Mucosa of rectum (tissue), 2 donors: ENCODE measurements around the gene LRRC49.
A peak's percentile ranks its signal among the peaks of the same experiment; 100 is the strongest.
"Not testable (repeated sequence)": the region's sequence is repeated elsewhere in the genome, so short reads cannot be mapped to it uniquely, and the experiment has no call there.

Experiments used
- H3K27ac ChIP-seq, 2 donors: one replicate each; pipeline ENCODE4 v1.7.0; 2013; ENCODE audit warnings: inconsistent platforms in 2 of 2, low read depth in 2 of 2, low read length in 2 of 2
- H3K27me3 ChIP-seq, 2 donors: one replicate each; pipeline ENCODE4 v1.7.0; 2013; ENCODE audit warnings: low read length in 2 of 2; ENCODE audit not compliant: control insufficient read depth in 2 of 2, insufficient read depth in 2 of 2
- H3K36me3 ChIP-seq, 2 donors: one replicate each; pipeline ENCODE4 v1.7.0; 2013; ENCODE audit warnings: low read length in 2 of 2; ENCODE audit not compliant: control insufficient read depth in 2 of 2, insufficient read depth in 2 of 2
- H3K4me1 ChIP-seq, 2 donors: one replicate each; pipeline ENCODE4 v1.7.0; 2013; ENCODE audit warnings: low read length in 2 of 2, mild to moderate bottlenecking in 1 of 2; ENCODE audit not compliant: control insufficient read depth in 2 of 2, insufficient read depth in 2 of 2
- H3K4me3 ChIP-seq, 2 donors: one replicate each; pipeline ENCODE4 v1.7.0; 2013; ENCODE audit warnings: low read length in 2 of 2
- H3K9ac ChIP-seq, 2 donors: one replicate each; pipeline ENCODE4 v1.7.0; 2013; ENCODE audit warnings: low read length in 2 of 2, low read depth in 1 of 2, mild to moderate bottlenecking in 1 of 2
- H3K9me3 ChIP-seq, 2 donors: one replicate each; pipeline ENCODE4 v1.7.0; 2013; ENCODE audit warnings: low read length in 2 of 2; ENCODE audit not compliant: control insufficient read depth in 2 of 2
- donor health status: healthy.
- donor health status: Normal muscosa, but diverticular disease.

LRRC49 gene

GRCh38 chr15:70869346-70869745 lies 23.3 kb upstream of the LRRC49 start:
- H3K27ac ChIP-seq, result no peak overlapping the region
- H3K36me3 ChIP-seq, result no peaks in the 10 kb centered on the region
- H3K4me3 ChIP-seq, result no peak overlapping the region
- H3K9me3 ChIP-seq, result no peaks in the 10 kb centered on the region
- no peaks in the 10 kb centered on the region for H3K27me3 ChIP-seq
- no peak overlapping the region for H3K9ac ChIP-seq
- no peaks in the 10 kb centered on the region for H3K4me1 ChIP-seq

GRCh38 chr15:70870051-70870450 lies 22.6 kb upstream of the LRRC49 start:
- Histone ChIP-seq H3K4me3 (no peak overlapping the region), H3K27me3 (no peaks in the 10 kb centered on the region), H3K27ac (peak overlapping the region in 1 of 2 donors; percentile 27), H3K36me3 (no peaks in the 10 kb centered on the region), H3K9me3 (no peaks in the 10 kb centered on the region), H3K9ac (no peak overlapping the region), H3K4me1 (no peaks in the 10 kb centered on the region)

GRCh38 chr15:70871490-70871889 lies 21.1 kb upstream of the LRRC49 start:
- not testable (repeated sequence) for H3K27me3 ChIP-seq, H3K4me3 ChIP-seq, H3K9ac ChIP-seq, H3K36me3 ChIP-seq, H3K4me1 ChIP-seq, H3K27ac ChIP-seq, H3K9me3 ChIP-seq

GRCh38 chr15:70873232-70874054 lies 19.2 kb upstream of the LRRC49 start:
- no peak overlapping the region for H3K4me3 ChIP-seq
- H3K9me3 ChIP-seq, result no peaks in the 10 kb centered on the region
- H3K27ac ChIP-seq, result no peak overlapping the region
- H3K4me1 ChIP-seq, result no peaks in the 10 kb centered on the region
- H3K27me3 ChIP-seq, result peaks cover 0 to 3% of the 10 kb centered on the region in 2 donors
- no peak overlapping the region for H3K9ac ChIP-seq
- no peaks in the 10 kb centered on the region for H3K36me3 ChIP-seq

GRCh38 chr15:70875001-70875782 lies 17.4 kb upstream of the LRRC49 start:
- Histone ChIP-seq H3K4me1 (no peaks in the 10 kb centered on the region), H3K36me3 (no peaks in the 10 kb centered on the region), H3K9ac (no peak overlapping the region), H3K27ac (no peak overlapping the region), H3K4me3 (no peak overlapping the region), H3K27me3 (peaks cover 0 to 3% of the 10 kb centered on the region in 2 donors), H3K9me3 (no peaks in the 10 kb centered on the region)

- no peaks in the 10 kb centered on the region for H3K36me3 ChIP-seq
- H3K27me3 ChIP-seq, result peaks cover 0 to 3% of the 10 kb centered on the region in 2 donors
- H3K27ac ChIP-seq, result no peak overlapping the region
- H3K9me3 ChIP-seq, result no peaks in the 10 kb centered on the region
- no peak overlapping the region for H3K4me3 ChIP-seq
- H3K9ac ChIP-seq, result no peak overlapping the region
- H3K4me1 ChIP-seq, result no peaks in the 10 kb centered on the region
Observed at GRCh38 chr15:70876011-70876410, 16.6 kb upstream of the LRRC49 start.

GRCh38 chr15:70876683-70877082 lies 15.9 kb upstream of the LRRC49 start:
- no peak overlapping the region for H3K27ac ChIP-seq
- H3K27me3 ChIP-seq, result peaks cover 0 to 3% of the 10 kb centered on the region in 2 donors
- H3K9ac ChIP-seq, result no peak overlapping the region

GRCh38 chr15:70879401-70879800 lies 13.2 kb upstream of the LRRC49 start:
- no peaks in the 10 kb centered on the region for H3K9me3 ChIP-seq
- H3K27me3 ChIP-seq, result peaks cover 0 to 3% of the 10 kb centered on the region in 2 donors
- no peak overlapping the region for H3K27ac ChIP-seq
- H3K9ac ChIP-seq, result no peak overlapping the region
- H3K4me1 ChIP-seq, result no peaks in the 10 kb centered on the region
- no peaks in the 10 kb centered on the region for H3K36me3 ChIP-seq
- no peak overlapping the region for H3K4me3 ChIP-seq

More at GRCh38 chr15:70876683-70877082, 15.9 kb upstream of the LRRC49 start:
- H3K4me3 ChIP-seq, result no peak overlapping the region
- no peaks in the 10 kb centered on the region for H3K4me1 ChIP-seq
- H3K36me3 ChIP-seq, result no peaks in the 10 kb centered on the region
- no peaks in the 10 kb centered on the region for H3K9me3 ChIP-seq

- no peak overlapping the region for H3K4me3 ChIP-seq
Observed at GRCh38 chr15:70880781-70881180, 11.8 kb upstream of the LRRC49 start.

GRCh38 chr15:70882361-70882760 lies 10.3 kb upstream of the LRRC49 start:
- Histone ChIP-seq H3K9ac (no peak overlapping the region), H3K4me1 (no peaks in the 10 kb centered on the region), H3K36me3 (no peaks in the 10 kb centered on the region), H3K27ac (no peak overlapping the region), H3K4me3 (no peak overlapping the region), H3K9me3 (no peaks in the 10 kb centered on the region), H3K27me3 (no peaks in the 10 kb centered on the region)

More at GRCh38 chr15:70880781-70881180, 11.8 kb upstream of the LRRC49 start:
- H3K27me3 ChIP-seq, result peaks cover 0 to 3% of the 10 kb centered on the region in 2 donors
- H3K27ac ChIP-seq, result no peak overlapping the region
- H3K9ac ChIP-seq, result no peak overlapping the region
- no peaks in the 10 kb centered on the region for H3K9me3 ChIP-seq
- H3K36me3 ChIP-seq, result no peaks in the 10 kb centered on the region
- H3K4me1 ChIP-seq, result no peaks in the 10 kb centered on the region
